CD4-positive, alpha-beta T cell treated with Interleukin-17A for 4 hours (primary cell): ENCODE results near the gene YAF2.
A peak's percentile ranks its signal among the peaks of the same experiment; 100 is the strongest.

Experiments
- DNase-seq: peaks from one replicate; pipeline ENCODE4 v3.0.0-alpha.2; 2020; ENCODE audit warnings: mixed read lengths

The YAF2 gene

GRCh38 chr12:42143452-42144157 is 94.4 kb downstream of the YAF2 start:
- no peak for DNase-seq

GRCh38 chr12:42141981-42142606 is 96.0 kb downstream of the YAF2 start:
- DNase-seq, result no peak

- DNase-seq, result no peak
These were observed 97.1 kb downstream of the YAF2 start for GRCh38 chr12:42140901-42141300.

- DNase-seq, result no peak
These were observed 102.7 kb downstream of the YAF2 start for GRCh38 chr12:42135259-42135814.

GRCh38 chr12:42130672-42131402 is 107.2 kb downstream of the YAF2 start:
- no peak for DNase-seq

- peak; percentile 32 for DNase-seq
These were observed 108.3 kb downstream of the YAF2 start for GRCh38 chr12:42129595-42130204.

GRCh38 chr12:42128888-42129287 is 109.2 kb downstream of the YAF2 start:
- DNase-seq, result no peak

GRCh38 chr12:42128327-42128726 is 109.7 kb downstream of the YAF2 start:
- DNase-seq, result no peak

GRCh38 chr12:42126963-42127362 is 111.1 kb downstream of the YAF2 start:
- DNase-seq, result no peak

- no peak for DNase-seq
These were observed 112.7 kb downstream of the YAF2 start for GRCh38 chr12:42125388-42125767.

GRCh38 chr12:42124764-42125387 is 113.2 kb downstream of the YAF2 start:
- DNase-seq, result no peak

GRCh38 chr12:42119085-42119633 is 118.9 kb downstream of the YAF2 start:
- no peak for DNase-seq

GRCh38 chr12:42118136-42118879 is 119.7 kb downstream of the YAF2 start:
- DNase-seq, result no peak

GRCh38 chr12:42109031-42109430 is 129.0 kb downstream of the YAF2 start:
- DNase-seq, result no peak
